NCI-H460 (cell line): ENCODE measurements around the gene TCTN2. TPM values are rescaled to one million over a fixed set of nuclear protein-coding genes. Genes with fewer than 3 reads are reported as not detected.

Experiments
- DNase-seq: peaks from one replicate; pipeline ENCODE4 v3.0.0-alpha.2; 2016; ENCODE audit warnings: low read depth; ENCODE audit errors: extremely low read depth
- total RNA-seq: library from RNA; depleted of rRNA; stranded (reverse); fragments of >200 nt; shearing (Covaris generic); gene quantifications from 2 replicates; pipeline ENCODE4 v1.2.3, GENCODE V29; 2014; rRNA removed

TCTN2 gene
- total RNA-seq, 1 experiment from 2014 or later = 12.7 TPM

- DNase-seq = no peak
Measured at GRCh38 chr12:123733229-123733628, 62.3 kb downstream of the TCTN2 start.

GRCh38 chr12:123734268-123734667 lies 63.4 kb downstream of the TCTN2 start:
- no peak for DNase-seq

GRCh38 chr12:123741937-123742572 lies 71.1 kb downstream of the TCTN2 start:
- no peak for DNase-seq

GRCh38 chr12:123743002-123743401 lies 72.1 kb downstream of the TCTN2 start:
- DNase-seq = no peak

GRCh38 chr12:123744836-123745235 lies 73.9 kb downstream of the TCTN2 start:
- no peak for DNase-seq

- DNase-seq = no peak
Measured at GRCh38 chr12:123747309-123747708, 76.4 kb downstream of the TCTN2 start.

- no peak for DNase-seq
Measured at GRCh38 chr12:123748161-123748560, 77.2 kb downstream of the TCTN2 start.

GRCh38 chr12:123748661-123749060 lies 77.7 kb downstream of the TCTN2 start:
- DNase-seq = no peak

GRCh38 chr12:123749355-123749754 lies 78.4 kb downstream of the TCTN2 start:
- DNase-seq = no peak

GRCh38 chr12:123750159-123750656 lies 79.3 kb downstream of the TCTN2 start:
- DNase-seq = no peak

GRCh38 chr12:123752046-123752445 lies 81.1 kb downstream of the TCTN2 start:
- DNase-seq = no peak

GRCh38 chr12:123754041-123754772 lies 83.3 kb downstream of the TCTN2 start:
- no peak for DNase-seq

GRCh38 chr12:123757561-123757960 lies 86.6 kb downstream of the TCTN2 start:
- no peak for DNase-seq

Other genes with a start within 250 kb of the TCTN2 start
- gene RILPL2, start 234.4 kb upstream of the TCTN2 start, total RNA-seq = 2.3 and 2.5 TPM in 2 replicates
- gene SNRNP35, start 213.0 kb upstream of the TCTN2 start, total RNA-seq = 24.0 and 33.8 TPM in 2 replicates
- gene RILPL1, start 137.4 kb upstream of the TCTN2 start, total RNA-seq = 12.4 and 12.5 TPM in 2 replicates
- gene TMED2, start 86.6 kb upstream of the TCTN2 start, total RNA-seq = 341 and 369 TPM in 2 replicates
- 48.1 and 49.1 TPM in 2 replicates for gene DDX55, start 69.0 kb upstream of the TCTN2 start, total RNA-seq
- 36.4 and 42.8 TPM in 2 replicates for gene EIF2B1, start 37.4 kb upstream of the TCTN2 start, total RNA-seq
- 81.4 and 96.5 TPM in 2 replicates for gene GTF2H3, start 37.3 kb upstream of the TCTN2 start, total RNA-seq
- 20.2 and 26.8 TPM in 2 replicates for gene ATP6V0A2, start 41.2 kb downstream of the TCTN2 start, total RNA-seq
- gene DNAH10, start 91.2 kb downstream of the TCTN2 start, total RNA-seq = 0.03 and 0.05 TPM in 2 replicates